ENCODE results near the gene PRDM12. TPM values are rescaled to one million over a fixed set of nuclear protein-coding genes. Genes with fewer than 3 reads are reported as not detected.

Gene PRDM12
- under 1 TPM in 2 of 3 donors, not detected in 1; 0.12 TPM for total RNA-seq
- long read RNA-seq, donor 1, result 0 reads
- long read RNA-seq, donor 2, result 0 reads

GRCh38 chr9:130664251-130665028 lies at the start of gene PRDM12:
PRDM12 (plus strand) TSS chr9:130664594; CDS start chr9:130664654, 60 bp downstream.
- TF ChIP-seq, protein P1, sequence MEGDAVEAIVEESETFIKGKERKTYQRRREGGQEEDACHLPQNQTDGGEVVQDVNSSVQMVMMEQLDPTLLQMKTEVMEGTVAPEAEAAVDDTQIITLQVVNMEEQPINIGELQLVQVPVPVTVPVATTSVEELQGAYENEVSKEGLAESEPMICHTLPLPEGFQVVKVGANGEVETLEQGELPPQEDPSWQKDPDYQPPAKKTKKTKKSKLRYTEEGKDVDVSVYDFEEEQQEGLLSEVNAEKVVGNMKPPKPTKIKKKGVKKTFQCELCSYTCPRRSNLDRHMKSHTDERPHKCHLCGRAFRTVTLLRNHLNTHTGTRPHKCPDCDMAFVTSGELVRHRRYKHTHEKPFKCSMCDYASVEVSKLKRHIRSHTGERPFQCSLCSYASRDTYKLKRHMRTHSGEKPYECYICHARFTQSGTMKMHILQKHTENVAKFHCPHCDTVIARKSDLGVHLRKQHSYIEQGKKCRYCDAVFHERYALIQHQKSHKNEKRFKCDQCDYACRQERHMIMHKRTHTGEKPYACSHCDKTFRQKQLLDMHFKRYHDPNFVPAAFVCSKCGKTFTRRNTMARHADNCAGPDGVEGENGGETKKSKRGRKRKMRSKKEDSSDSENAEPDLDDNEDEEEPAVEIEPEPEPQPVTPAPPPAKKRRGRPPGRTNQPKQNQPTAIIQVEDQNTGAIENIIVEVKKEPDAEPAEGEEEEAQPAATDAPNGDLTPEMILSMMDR (IDR thresholded peaks at IDR 0.05), result no peak
- H3K4me3 ChIP-seq, result no peak within 1 kb of the TSS
- intact Hi-C loops (cut with DNase I, micrococcal nuclease), result no loop called here

GRCh38 chr9:130616451-130616850 lies 47.9 kb upstream of the PRDM12 start:
- Histone ChIP-seq H3K4me3 (no peak overlapping the region), H3K9me3 (no peaks in the 10 kb centered on the region), H3K36me3 (ENCODE audit: low read depth) (peaks cover 6% of the 10 kb centered on the region), H3K4me1 (ENCODE audit: low read depth) (no peaks in the 10 kb centered on the region)
- intact Hi-C loops (cut with DNase I, micrococcal nuclease), result no loop called here
- DNase-seq, result no peak
- TF ChIP-seq, protein P1 (IDR thresholded peaks at IDR 0.05), result no peak
- no peak for ATAC-seq

More at GRCh38 chr9:130664251-130665028, at the start of gene PRDM12:
- H3K36me3 ChIP-seq (ENCODE audit: low read depth), result no peaks in the 10 kb centered on the region
- peaks cover 36% of the 10 kb centered on the region for H3K4me1 ChIP-seq (ENCODE audit: low read depth)
- ATAC-seq, result no peak
- DNase-seq, result no peak
- H3K9me3 ChIP-seq, result no peaks in the 10 kb centered on the region

DNA sequence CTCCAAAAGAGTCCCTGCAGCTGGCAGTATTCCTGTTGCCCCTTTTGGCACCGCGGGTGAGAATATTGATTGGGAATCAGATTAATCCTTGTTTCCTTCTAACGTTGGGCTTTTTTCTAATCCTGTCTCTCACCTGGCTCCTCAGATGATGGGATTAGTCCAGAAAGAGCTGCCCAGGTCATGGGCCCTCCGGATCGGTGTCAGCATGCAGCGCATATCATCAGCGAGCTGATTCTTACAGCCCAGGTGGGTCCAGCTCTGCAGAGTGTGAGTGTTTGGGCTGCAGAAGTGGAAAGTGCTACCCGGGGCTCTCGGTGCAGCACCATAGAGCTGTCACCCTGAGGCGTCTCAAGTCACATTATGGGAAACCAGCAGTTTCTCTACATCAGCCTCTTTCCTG lies 40.9 kb upstream of the PRDM12 start:
- DNase-seq (no peak), ATAC-seq (no peak)
- H3K4me3 ChIP-seq, result no peak overlapping the region
- TF ChIP-seq, protein P1 (IDR thresholded peaks at IDR 0.05), result no peak
- H3K4me1 ChIP-seq (ENCODE audit: low read depth), result no peaks in the 10 kb centered on the region
- intact Hi-C loops (cut with DNase I, micrococcal nuclease), result no loop called here
- H3K9me3 ChIP-seq, result no peaks in the 10 kb centered on the region
- H3K36me3 ChIP-seq (ENCODE audit: low read depth), result peaks cover 6% of the 10 kb centered on the region

GRCh38 chr9:130624154-130624553 lies 40.2 kb upstream of the PRDM12 start:
- intact Hi-C loops (cut with DNase I, micrococcal nuclease), result no loop called here
- no peak overlapping the region for H3K4me3 ChIP-seq
- no peaks in the 10 kb centered on the region for H3K9me3 ChIP-seq
- no peaks in the 10 kb centered on the region for H3K4me1 ChIP-seq (ENCODE audit: low read depth)
- TF ChIP-seq, protein P1 (IDR thresholded peaks at IDR 0.05), result no peak
- H3K36me3 ChIP-seq (ENCODE audit: low read depth), result peaks cover 6% of the 10 kb centered on the region
- ATAC-seq, result no peak
- no peak for DNase-seq

DNA sequence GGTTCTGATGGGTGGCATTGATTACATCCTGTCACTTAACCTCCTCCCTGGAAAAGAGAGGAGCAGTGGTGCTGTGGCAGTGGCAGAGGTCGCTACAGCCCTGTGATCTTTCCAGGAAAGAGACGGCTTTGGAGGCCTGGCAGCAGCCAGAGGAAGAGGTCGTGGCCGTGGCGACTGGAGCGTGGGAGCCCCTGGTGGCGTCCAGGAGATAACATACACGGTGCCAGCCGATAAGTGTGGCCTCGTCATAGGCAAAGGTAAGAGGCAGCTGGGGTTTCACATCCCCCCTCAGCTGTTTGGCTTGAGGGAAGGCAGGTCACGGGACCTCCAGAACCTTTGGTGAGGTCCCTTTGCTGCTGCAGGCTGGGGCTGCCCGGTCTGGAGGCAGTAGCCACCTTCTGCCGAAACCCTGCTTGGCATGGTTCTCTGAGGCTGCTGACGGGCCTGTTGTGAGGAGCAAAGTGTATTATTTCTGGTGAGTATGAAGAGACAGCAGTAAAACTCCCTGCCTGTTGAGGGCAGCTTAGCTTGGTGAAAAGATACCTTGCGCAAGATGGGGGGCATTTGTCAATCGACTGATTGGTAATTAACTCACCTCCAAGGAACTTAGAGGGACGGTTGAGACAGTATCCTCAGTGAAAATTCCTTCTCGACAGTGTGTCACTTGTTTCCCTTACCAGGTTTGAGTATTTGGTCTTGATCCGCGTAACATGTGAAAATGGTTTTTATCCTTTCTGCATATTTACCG lies 38.0 kb upstream of the PRDM12 start:
- no peaks in the 10 kb centered on the region for H3K9me3 ChIP-seq
- no peaks in the 10 kb centered on the region for H3K4me1 ChIP-seq (ENCODE audit: low read depth)
- TF ChIP-seq, protein P1 (IDR thresholded peaks at IDR 0.05), result no peak
- intact Hi-C loops (cut with DNase I, micrococcal nuclease), result no loop called here
- DNase-seq (no peak), ATAC-seq (no peak)
- no peaks in the 10 kb centered on the region for H3K36me3 ChIP-seq (ENCODE audit: low read depth)
- no peak overlapping the region for H3K4me3 ChIP-seq
